Activated CD4-positive, alpha-beta T cell treated with anti-CD3 and anti-CD28 coated beads for 36 hours (primary cell): ENCODE data around the gene SACS. TPM values are rescaled to one million over a fixed set of nuclear protein-coding genes. Genes with fewer than 3 reads are reported as not detected.

Experiments
- total RNA-seq, 2 experiments: library from RNA; stranded (reverse); gene quantifications; one replicate each; pipeline ENCODE4 v1.2.3, GENCODE V29; 2021

The SACS gene
- total RNA-seq, 2 experiments from 2014 or later = 33.5 to 37.1 TPM

Other genes starting within 250 kb of the SACS start
- gene TNFRSF19, start 136.7 kb upstream of the SACS start, total RNA-seq = not detected